Calu3 (cell line): ENCODE results near the gene KIF25. TPM values are rescaled to one million over a fixed set of nuclear protein-coding genes. Genes with fewer than 3 reads are reported as not detected.

Experiments
- BruUV-seq: library from RNA; stranded (reverse); fragments of 400-500 nt; replicated peaks from 2 replicates; lab custom pipeline; 2021; lab: Mats Ljungman, UMichigan
- CTCF ChIA-PET: fragments of 300-600 bp; sonication (Branson Sonifier 250); formaldehyde crosslinking; loops from one replicate; lab custom pipeline; 2022; ENCODE audit warnings: antibody characterized with exemption; lab: Charles Lee
- DNase-seq: peaks from one replicate; pipeline ENCODE4 v3.0.0; 2022
- H3K27ac Mint-ChIP-seq: one replicate; pipeline ENCODE4 v1.8.0; 2022; ENCODE audit warnings: mixed read lengths; ENCODE audit not compliant: unreplicated experiment
- H3K27me3 Mint-ChIP-seq: one replicate; pipeline ENCODE4 v1.8.0; 2022; ENCODE audit warnings: mixed read lengths; ENCODE audit not compliant: unreplicated experiment
- H3K36me3 Mint-ChIP-seq: one replicate; pipeline ENCODE4 v1.8.0; 2022; ENCODE audit warnings: mild to moderate bottlenecking, moderate library complexity, mixed read lengths; ENCODE audit not compliant: insufficient read depth, unreplicated experiment
- H3K4me1 Mint-ChIP-seq: one replicate; pipeline ENCODE4 v1.8.0; 2022; ENCODE audit warnings: mild to moderate bottlenecking, low read depth, mixed read lengths; ENCODE audit not compliant: unreplicated experiment
- H3K4me3 Mint-ChIP-seq: one replicate; pipeline ENCODE4 v1.8.0; 2022; ENCODE audit warnings: mild to moderate bottlenecking, low read depth, moderate library complexity, mixed read lengths; ENCODE audit not compliant: unreplicated experiment
- H3K9me3 Mint-ChIP-seq: one replicate; pipeline ENCODE4 v1.8.0; 2022; ENCODE audit warnings: low read depth, mixed read lengths; ENCODE audit not compliant: unreplicated experiment
- CTCF ChIP-seq: fragments of 200-600 bp; IDR thresholded peaks from one replicate; pipeline ENCODE4 v1.8.0; 2022; ENCODE audit warnings: antibody characterized with exemption; ENCODE audit not compliant: unreplicated experiment
- intact Hi-C: fragments of 100-400 bp; cut with micrococcal nuclease; formaldehyde crosslinking; loops from one replicate; pipeline ENCODE4 v1.10.0; 2022; ENCODE audit not compliant: unreplicated experiment
- total RNA-seq: library from RNA; stranded (reverse); gene quantifications from 2 replicates; pipeline ENCODE4 v1.2.3, GENCODE V29; 2022

The KIF25 gene
- total RNA-seq, 1 experiment from 2014 or later = not detected

- intact Hi-C loops = no loop called here
- no peak overlapping the region for H3K4me3 Mint-ChIP-seq
- no peak overlapping the region for H3K27ac Mint-ChIP-seq
- CTCF ChIA-PET = no interaction called here
- no peaks in the 10 kb centered on the region for H3K36me3 Mint-ChIP-seq
- peaks cover 4% of the 10 kb centered on the region for H3K9me3 Mint-ChIP-seq
- H3K4me1 Mint-ChIP-seq = peaks cover 11% of the 10 kb centered on the region
- BruUV-seq = no TSS peak
- no peak for DNase-seq
- no peak for TF ChIP-seq CTCF
- H3K27me3 Mint-ChIP-seq = peaks cover 69% of the 10 kb centered on the region
Observed at GRCh38 chr6:168002804-168003203, 5.3 kb downstream of the KIF25 start.

DNA sequence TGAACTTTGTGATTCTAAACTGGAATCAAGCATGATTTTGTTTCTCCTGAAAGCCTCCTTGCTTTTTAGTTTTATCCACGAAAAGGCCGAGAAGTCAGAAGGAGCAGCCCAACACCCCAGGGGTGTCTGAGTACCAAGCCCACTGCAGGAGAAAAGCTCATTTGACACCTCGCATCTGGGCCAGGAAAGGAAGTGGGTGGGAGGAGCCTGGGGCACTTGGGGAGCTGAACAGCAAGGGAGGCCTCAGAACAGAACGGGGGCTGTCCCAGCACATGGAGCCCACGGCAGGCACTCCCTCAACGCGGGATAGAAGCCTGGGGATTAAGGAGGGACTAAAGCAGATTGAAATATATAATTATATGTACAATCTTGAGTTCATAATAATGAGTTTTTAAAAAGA lies 6.6 kb downstream of the KIF25 start:
- H3K36me3 Mint-ChIP-seq = no peaks in the 10 kb centered on the region
- CTCF ChIA-PET = no interaction called here
- intact Hi-C loops = no loop called here
- peaks cover 11% of the 10 kb centered on the region for H3K4me1 Mint-ChIP-seq
- peaks cover 57% of the 10 kb centered on the region for H3K27me3 Mint-ChIP-seq
- no TSS peak for BruUV-seq
- H3K4me3 Mint-ChIP-seq = no peak overlapping the region
- TF ChIP-seq CTCF = no peak
- H3K27ac Mint-ChIP-seq = no peak overlapping the region
- H3K9me3 Mint-ChIP-seq = peaks cover 4% of the 10 kb centered on the region
- no peak for DNase-seq

DNA sequence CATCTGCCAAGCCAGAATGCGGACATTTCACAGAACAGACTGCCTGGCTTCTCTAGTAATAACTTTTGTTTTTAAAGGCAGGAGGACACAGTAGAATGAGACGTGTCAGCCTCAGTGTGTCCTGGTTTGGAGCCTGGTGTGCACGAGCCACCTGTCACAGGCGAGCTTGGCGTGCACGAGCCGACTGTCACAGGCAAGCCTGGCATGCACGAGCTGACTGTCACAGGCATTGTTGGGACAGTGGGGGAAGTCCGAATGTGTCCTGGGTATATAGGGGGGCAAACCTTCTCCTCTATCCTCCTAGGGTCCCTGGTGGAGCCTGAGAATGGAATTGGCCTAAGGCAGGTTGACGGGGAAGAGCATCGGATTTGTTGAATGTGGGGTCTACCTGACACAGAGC lies 7.5 kb downstream of the KIF25 start:
- Mint-ChIP-seq H3K9me3 (peaks cover 4% of the 10 kb centered on the region), H3K36me3 (no peaks in the 10 kb centered on the region), H3K27me3 (peaks cover 50% of the 10 kb centered on the region), H3K27ac (no peak overlapping the region), H3K4me3 (no peak overlapping the region), H3K4me1 (peaks cover 11% of the 10 kb centered on the region)
- CTCF ChIA-PET = no interaction called here
- no peak for DNase-seq
- intact Hi-C loops = no loop called here
- TF ChIP-seq CTCF = no peak
- BruUV-seq = no TSS peak

DNA sequence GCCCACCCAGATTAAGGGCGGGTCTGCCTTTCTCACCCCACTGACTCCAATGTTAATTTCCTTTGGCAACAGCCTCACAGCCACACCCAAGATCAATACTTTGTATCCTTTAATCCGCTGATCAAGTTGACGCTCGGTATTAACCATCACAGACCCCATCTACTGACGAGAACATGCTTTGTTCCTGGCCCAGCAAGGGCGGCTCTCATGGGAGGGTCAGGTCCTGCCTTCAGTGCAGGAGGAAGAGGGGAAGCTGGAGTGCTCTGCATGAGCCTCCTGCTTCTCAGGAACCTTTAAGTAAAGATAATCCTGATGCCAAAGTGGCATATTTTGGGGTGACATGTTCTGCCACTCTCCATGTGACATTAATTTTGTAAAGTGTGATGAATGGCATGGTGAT lies 8.3 kb downstream of the KIF25 start:
- peaks cover 11% of the 10 kb centered on the region for H3K4me1 Mint-ChIP-seq
- H3K36me3 Mint-ChIP-seq = no peaks in the 10 kb centered on the region
- CTCF ChIA-PET = no interaction called here
- no peak for TF ChIP-seq CTCF
- H3K9me3 Mint-ChIP-seq = peaks cover 9% of the 10 kb centered on the region
- no peak for DNase-seq
- intact Hi-C loops = loop anchor here (2.0 kb wide), 1 partner anchor 73 kb away; no protein-coding TSS in a partner anchor
- no peak overlapping the region for H3K4me3 Mint-ChIP-seq
- peaks cover 47% of the 10 kb centered on the region for H3K27me3 Mint-ChIP-seq
- BruUV-seq = no TSS peak
- no peak overlapping the region for H3K27ac Mint-ChIP-seq
